Heart right ventricle (tissue), 16 donors: Measurements from ENCODE around the gene ADRA1B. TPM values are rescaled to one million over a fixed set of nuclear protein-coding genes. Genes with fewer than 3 reads are reported as not detected.

ENCODE experiments used
- ATAC-seq, 8 donors: fragments of 200-7000 bp; cut with Tn5 transposase; one replicate each; pipeline ENCODE4 v1.9.1; 2020; ENCODE audit warnings: mild to moderate bottlenecking in 8 of 8, moderate library complexity in 8 of 8, moderate number of reproducible peaks in 1 of 8
- DNase-seq, 2 donors: peaks; one replicate each; pipeline ENCODE4 v3.0.0-alpha.2; 2020
- H3K27ac ChIP-seq, 10 donors: fragments of 200-600 bp; sonication (generic) in 2 of 10; one replicate each; pipeline versions ENCODE4 v1.5.0 to v1.8.0; 2020 to 2022; ENCODE audit warnings: mild to moderate bottlenecking in 3 of 10
- H3K27me3 ChIP-seq, 7 donors: fragments of 200-600 bp; one replicate each; pipeline ENCODE4 v1.8.0; 2021 to 2022; ENCODE audit warnings: mild to moderate bottlenecking in 2 of 7
- H3K36me3 ChIP-seq, 9 donors: fragments of 200-600 bp; sonication (generic) in 1 of 9; one replicate each; pipeline versions ENCODE4 v1.5.0 to v1.8.0; 2020 to 2022; ENCODE audit warnings: mild to moderate bottlenecking in 2 of 9
- H3K4me1 ChIP-seq, 9 donors: fragments of 200-600 bp; sonication (generic) in 1 of 9; one replicate each; pipeline versions ENCODE4 v1.5.0 to v1.8.0; 2020 to 2022; ENCODE audit warnings: mild to moderate bottlenecking in 4 of 9
- H3K4me3 ChIP-seq, 10 donors: fragments of 200-600 bp; sonication (generic) in 2 of 10; one replicate each; pipeline versions ENCODE4 v1.5.0 to v1.8.0; 2020 to 2022; ENCODE audit warnings: mild to moderate bottlenecking in 7 of 10, moderate library complexity in 2 of 10
- H3K9me3 ChIP-seq, 11 donors: fragments of 200-600 bp in 10 of 11; sonication (generic) in 2 of 11; one replicate each; pipeline versions ENCODE4 v1.5.0 to v1.8.0; 2013 to 2022; ENCODE audit warnings: mild to moderate bottlenecking in 2 of 11, control low read depth in 1 of 11, moderate library complexity in 1 of 11
- CTCF ChIP-seq, 9 donors: fragments of 200-600 bp; sonication (generic) in 2 of 9; IDR thresholded peaks; one replicate each; pipeline versions ENCODE4 v1.5.0 to v1.8.0; 2021 to 2022; ENCODE audit warnings: antibody characterized with exemption in 9 of 9, mild to moderate bottlenecking in 5 of 9, moderate library complexity in 1 of 9
- WGBS, 2 donors: extraction: QIAGEN DNeasy Blood & Tissue Kit; methylation state at CpG; one replicate each; pipeline ENCODE4 v1.1.7; 2013; ENCODE audit warnings: inconsistent platforms in 1 of 2; 5-methylcytosine and 5-hydroxymethylcytosine counted together
- intact Hi-C, 10 donors: fragments of 100-400 bp; cut with DNase I; formaldehyde crosslinking; loops; one replicate each; pipeline versions ENCODE4 v1.11.1 to v1.14.2; 2022
- polyA plus RNA-seq, 2 donors: library from polyadenylated mRNA; stranded (reverse); fragments of 200-250 nt; gene quantifications; one replicate each; pipeline ENCODE4 v1.2.3, GENCODE V29; 2013
- total RNA-seq, 10 donors: library from RNA; stranded (reverse); fragmentation: NEBNext Ultra II Directional in 3 of 10; extraction: Animal tissue kit (Norgen Biotek cat#: 25700) in 3 of 10; gene quantifications; one replicate each; pipeline versions ENCODE4 v1.2.1 to v1.2.4, GENCODE V29; 2021 to 2023
- donor health status: Arrhythmogenic right ventricular cardiomyopathy.
- donor health status: ischemic (EF 13 %, LVEDD 7.1; RV severe dilation, severe dysfunction).
- donor health status: healthy with polysubstance abuse.
- donor health status: DM: no; HTN: yes; CAD: no.
- donor health status: DM: no; HTN: no; CAD: no.
- donor health status: ischemic (EF 25% LVEDD 6.9; RV normal size, moderate dysfunction).
- donor health status: ischemic (EF 25% LVEDD 5.7; RV mildly dilated, moderate dysfunction).
- donor health status: healthy.
- donor health status: DM: yes; HTN: yes; CAD: no.
- donor health status: Ischemic cardiomyopathy.
- donor health status: ischemic (EF 35%, LVEDD 5.7; RV mildly dilated, moderate dysfunction).
- donor health status: nonischemic (EF 11% LVEDD 7.7; RV severe dilation, severe dysfunction).
- donor health status: DM: yes; HTN: yes; CAD: no.
- donor health status: PGD.
- donor health status: ischemic (EF 29% LVEDD 5.4; RV normal size, mild dysfunction).
- donor health status: nonischemic (EF 23%, LVEDD 6.1; RV moderate dilation, normal function).

ADRA1B gene
- total and polyA plus RNA-seq, 12 donors: 0.44 to 4.1 (median 1.8) TPM

- no peak for TF ChIP-seq CTCF (IDR thresholded peaks at IDR 0.05)
- H3K4me1 ChIP-seq: peaks cover 0 to 25% (median 11%) of the 10 kb centered on the region in 9 donors
- intact Hi-C loops: loop anchor here in 5 of 10 donors (10.0 kb wide), 4 partner anchors 137 to 467 kb away; no protein-coding TSS in a partner anchor
- H3K9me3 ChIP-seq: no peaks in the 10 kb centered on the region
- H3K4me3 ChIP-seq: no peak overlapping the region
- ATAC-seq (no peak), DNase-seq (no peak)
- H3K27ac ChIP-seq: no peak overlapping the region
- peaks cover 0 to 34% (median 0%) of the 10 kb centered on the region in 7 donors for H3K27me3 ChIP-seq
- no peaks in the 10 kb centered on the region for H3K36me3 ChIP-seq
- WGBS, 2 donors: 94 to 97% methylated on average over 4 of the region's 4 CpGs
Measured at GRCh38 chr5:159911349-159911748, 4.9 kb upstream of the ADRA1B start.

GRCh38 chr5:159912033-159912800, 4.1 kb upstream of the ADRA1B start:
- H3K4me3 ChIP-seq: no peak overlapping the region
- ATAC-seq (no peak), DNase-seq (no peak)
- intact Hi-C loops: loop anchor here in 5 of 10 donors (10.0 kb wide), 4 partner anchors 137 to 467 kb away; no protein-coding TSS in a partner anchor
- no peaks in the 10 kb centered on the region for H3K9me3 ChIP-seq
- H3K4me1 ChIP-seq: peaks cover 0 to 29% (median 11%) of the 10 kb centered on the region in 9 donors
- H3K27me3 ChIP-seq: peaks cover 0 to 43% (median 0%) of the 10 kb centered on the region in 7 donors
- TF ChIP-seq CTCF (IDR thresholded peaks at IDR 0.05): no peak
- H3K36me3 ChIP-seq: no peaks in the 10 kb centered on the region
- no peak overlapping the region for H3K27ac ChIP-seq
- WGBS, 2 donors: 69 to 75% methylated on average over 4 of the region's 4 CpGs

- peaks cover 0 to 29% (median 11%) of the 10 kb centered on the region in 9 donors for H3K4me1 ChIP-seq
- H3K27ac ChIP-seq: no peak overlapping the region
- intact Hi-C loops: loop anchor here in 5 of 10 donors (10.0 kb wide), 4 partner anchors 138 to 468 kb away; no protein-coding TSS in a partner anchor
- no peaks in the 10 kb centered on the region for H3K9me3 ChIP-seq
- H3K4me3 ChIP-seq: no peak overlapping the region
- H3K27me3 ChIP-seq: peaks cover 0 to 51% (median 0%) of the 10 kb centered on the region in 7 donors
- peak in 1 of 8 donors; percentile 8 for ATAC-seq
- no peaks in the 10 kb centered on the region for H3K36me3 ChIP-seq
- 57 to 70% methylated on average over 6 of the region's 6 CpGs for WGBS, 2 donors
- TF ChIP-seq CTCF (IDR thresholded peaks at IDR 0.05): no peak
- DNase-seq: no peak
Measured at GRCh38 chr5:159913048-159913447, 3.2 kb upstream of the ADRA1B start.

GRCh38 chr5:159913501-159913900, 2.8 kb upstream of the ADRA1B start:
- no peak for ATAC-seq
- peaks cover 0 to 56% (median 0%) of the 10 kb centered on the region in 7 donors for H3K27me3 ChIP-seq
- intact Hi-C loops: loop anchor here in 5 of 10 donors (10.0 kb wide), 4 partner anchors 139 to 469 kb away; no protein-coding TSS in a partner anchor
- no peak overlapping the region for H3K4me3 ChIP-seq
- TF ChIP-seq CTCF (IDR thresholded peaks at IDR 0.05): no peak
- no peaks in the 10 kb centered on the region for H3K36me3 ChIP-seq
- no peaks in the 10 kb centered on the region for H3K9me3 ChIP-seq
- no peak for DNase-seq
- H3K27ac ChIP-seq: no peak overlapping the region
- peaks cover 0 to 29% (median 11%) of the 10 kb centered on the region in 9 donors for H3K4me1 ChIP-seq
